ENCODE data around the gene APOOL.

DNA sequence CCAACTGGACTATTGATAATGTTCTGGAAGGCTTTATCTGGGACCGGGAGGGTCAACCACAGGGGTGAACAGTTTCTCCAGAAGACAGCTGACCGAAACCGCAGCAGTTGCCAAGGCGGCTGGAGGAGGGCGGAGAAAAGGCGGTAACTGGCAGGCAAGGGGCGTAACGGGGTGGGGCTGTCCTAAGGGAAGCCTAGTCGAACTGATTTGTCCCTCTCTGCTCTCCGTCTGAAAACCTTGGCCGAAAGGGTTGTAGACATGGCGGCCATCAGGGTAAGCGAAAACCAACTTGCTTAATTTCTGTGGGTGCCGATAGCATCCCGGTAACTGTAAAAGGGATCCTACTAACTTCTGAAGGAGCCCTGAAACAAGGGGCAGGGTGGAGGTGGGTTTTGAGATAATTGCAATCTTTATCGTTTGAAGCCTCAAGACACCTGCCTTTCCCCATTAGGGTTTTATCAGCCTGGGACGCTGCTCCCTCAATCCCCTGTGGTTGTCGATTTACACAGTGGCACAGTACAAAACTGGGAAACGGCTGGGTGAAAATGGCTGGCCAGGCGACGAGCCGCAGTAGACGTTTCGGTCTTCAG lies at the start of gene APOOL:
- TF ChIP-seq CTCF (IDR thresholded peaks at IDR 0.05) = no peak
- TF ChIP-seq POLR2A (IDR thresholded peaks at IDR 0.05) = no peak
